Measurements from ENCODE around the gene ZNF862. TPM values are rescaled to one million over a fixed set of nuclear protein-coding genes. Genes with fewer than 3 reads are reported as not detected.

Gene ZNF862
- total and polyA plus RNA-seq, 2 of the 8 experiments (the other 6 are each of a cell fraction or from before 2014, with no cell fraction given), result 1.8 to 3.9 TPM

- no peak overlapping the region for H3K4me3 ChIP-seq (ENCODE audit: extremely low read depth in 1 of 4, insufficient read depth in 2 of 4, low read depth in 3 of 4, low read length in 4 of 4)
- H3K56ac ChIP-seq (replicated peaks; ENCODE audit: insufficient read length, low read depth, low read length), result no peak overlapping the region
- no peak overlapping the region for H3K4me2 ChIP-seq (ENCODE audit: insufficient read depth in 1 of 2, low read depth in 2 of 2, low read length in 2 of 2)
- H3K23ac ChIP-seq (ENCODE audit: insufficient read length), result no peak overlapping the region
- H3K36me3 ChIP-seq (ENCODE audit: control insufficient read depth in 2 of 4, insufficient read depth in 4 of 4, low read length in 3 of 4), result no peaks in the 10 kb centered on the region
- no peak overlapping the region for H3K27ac ChIP-seq (ENCODE audit: low read depth, low read length)
- H3K9me3 ChIP-seq (ENCODE audit: insufficient read depth in 2 of 2, low read depth in 1 of 2, low read length in 1 of 2), result no peaks in the 10 kb centered on the region
- DNase-seq (ENCODE audit: low read depth in 1 of 2, low spot score in 2 of 2), result no peak
- H3K23me2 ChIP-seq (ENCODE audit: low read depth, low read length), result peaks cover 2% of the 10 kb centered on the region; the same call in 1 of the 2 replicates
- H3K79me2 ChIP-seq (ENCODE audit: control insufficient read depth in 1 of 2, insufficient read depth in 2 of 2, low read length in 2 of 2), result no peaks in the 10 kb centered on the region
- no peak overlapping the region for H3K9ac ChIP-seq (replicated peaks in 1 of 4; ENCODE audit: extremely low read depth in 1 of 4, low read depth in 3 of 4, low read length in 3 of 4)
- no peak overlapping the region for H2BK20ac ChIP-seq (ENCODE audit: low read length)
- H3K4me1 ChIP-seq (replicated peaks in 1 of 4; ENCODE audit: control insufficient read depth in 3 of 4, insufficient read depth in 4 of 4, low read length in 3 of 4), result peaks cover 0 to 4% (median 2%) of the 10 kb centered on the region in 4 experiments; a peak in 3 of 7 replicates
- H4K91ac ChIP-seq (replicated peaks; ENCODE audit: insufficient read length, low read length), result no peak overlapping the region
- no peak for TF ChIP-seq ZNF274 (IDR thresholded peaks at IDR 0.05; ENCODE audit: borderline replicate concordance, extremely low read depth, low read length)
- no peak for TF ChIP-seq HDAC2 (IDR thresholded peaks at IDR 0.05; ENCODE audit: borderline replicate concordance in 1 of 2, low read depth in 2 of 2, low read length in 2 of 2)
- no peak for TF ChIP-seq BCL11A (IDR thresholded peaks at IDR 0.05; ENCODE audit: low read depth in 2 of 2, low read length in 2 of 2)
- TF ChIP-seq RXRA (IDR thresholded peaks at IDR 0.05; ENCODE audit: insufficient read depth, low read depth, low read length), result no peak
- TF ChIP-seq CTBP2 (IDR thresholded peaks at IDR 0.05; ENCODE audit: borderline replicate concordance, insufficient read depth, insufficient read length, low read length), result no peak
- TF ChIP-seq, protein P1, sequence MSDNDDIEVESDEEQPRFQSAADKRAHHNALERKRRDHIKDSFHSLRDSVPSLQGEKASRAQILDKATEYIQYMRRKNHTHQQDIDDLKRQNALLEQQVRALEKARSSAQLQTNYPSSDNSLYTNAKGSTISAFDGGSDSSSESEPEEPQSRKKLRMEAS (IDR thresholded peaks at IDR 0.05), result no peak
- no peak for TF ChIP-seq RNF2 (IDR thresholded peaks at IDR 0.05; ENCODE audit: borderline replicate concordance, low read depth, low read length, missing control alignments, poor library complexity, severe bottlenecking)
- no peak overlapping the region for H2BK120ac ChIP-seq (replicated peaks; ENCODE audit: low read depth, low read length)
- H3K27me3 ChIP-seq (replicated peaks in 1 of 4; ENCODE audit: control insufficient read depth in 3 of 4, extremely low read depth in 1 of 4, insufficient read depth in 3 of 4, low read length in 3 of 4), result peaks cover 4 to 18% (median 14%) of the 10 kb centered on the region in 4 experiments
- no peak overlapping the region for H2BK12ac ChIP-seq (ENCODE audit: low read depth, low read length)
- no peak for FAIRE-seq
- no peak overlapping the region for H4K5ac ChIP-seq (ENCODE audit: insufficient read length, low read depth, low read length)
- no peak overlapping the region for H2BK15ac ChIP-seq (ENCODE audit: low read length)
- no peak overlapping the region for H2BK5ac ChIP-seq (ENCODE audit: low read depth, low read length)
- no peak overlapping the region for H2AK5ac ChIP-seq (ENCODE audit: low read depth, low read length)
- ChIA-PET CTCF (ENCODE audit: partially characterized antibody) (interaction anchor here (0.6 to 10.3 kb wide), 10 partner anchors 8 to 54 kb away, joined by 3 to 107 read pairs (median 6); no protein-coding TSS in a partner anchor), POLR2A (ENCODE audit: partially characterized antibody) (interaction anchor here (0.9 to 1.3 kb wide), 2 partner anchors 10 to 13 kb away, joined by 3 read pairs; no protein-coding TSS in a partner anchor)
- H3K4ac ChIP-seq (replicated peaks; ENCODE audit: insufficient read length, low read depth, low read length), result no peak overlapping the region
- no peak overlapping the region for H3K14ac ChIP-seq (ENCODE audit: insufficient read length)
- H4K20me1 ChIP-seq (replicated peaks in 1 of 2; ENCODE audit: control insufficient read depth in 1 of 2, insufficient read depth in 2 of 2, low read length in 2 of 2), result no peaks in the 10 kb centered on the region
- H3K18ac ChIP-seq (ENCODE audit: extremely low read depth, low read length), result no peak overlapping the region
- WGBS, 2 experiments (ENCODE audit: extremely low coverage in 1 of 2, insufficient coverage in 1 of 2, insufficient read length in 1 of 2, insufficient replicate concordance in 2 of 2, low coverage in 1 of 2, low lambda C conversion rate in 2 of 2, missing lambda C conversion rate in 1 of 2), result 66% methylated on average over 6 of the region's 6 CpGs; no CpG with 5 or more reads in 1 of the 2 experiments
- no peak overlapping the region for H4K8ac ChIP-seq (ENCODE audit: extremely low read depth, insufficient read depth, low read length)
- H3K79me1 ChIP-seq (ENCODE audit: low read depth, low read length), result no peaks in the 10 kb centered on the region
- H2AFZ ChIP-seq (ENCODE audit: low read length), result no peak overlapping the region
These were observed 43.5 kb upstream of the ZNF862 start for GRCh38 chr7:149794661-149795060.
